Measurements from ENCODE around the gene MIS18BP1.
"Not testable (repeated sequence)": the region's sequence is repeated elsewhere in the genome, so short reads cannot be mapped to it uniquely, and the experiment has no call there.

The MIS18BP1 gene

GRCh38 chr14:45287610-45288009, 34.6 kb upstream of the MIS18BP1 start (continued):
- TF ChIP-seq CSRNP3 (CRISPR knock-in tag; IDR thresholded peaks at IDR 0.05), result no peak

- TF ChIP-seq CSDC2 (CRISPR knock-in tag; IDR thresholded peaks at IDR 0.05) (no peak), ARNTL (CRISPR knock-in tag; IDR thresholded peaks at IDR 0.05; ENCODE audit: borderline replicate concordance, low read depth) (no peak), CREB5 (CRISPR knock-in tag; IDR thresholded peaks at IDR 0.05; ENCODE audit: low read depth) (no peak), ZC3H10 (CRISPR knock-in tag; IDR thresholded peaks at IDR 0.05) (no peak), CSRNP3 (CRISPR knock-in tag; IDR thresholded peaks at IDR 0.05) (no peak), ISL1 (CRISPR knock-in tag; IDR thresholded peaks at IDR 0.05) (no peak), TOX (CRISPR knock-in tag; IDR thresholded peaks at IDR 0.05; ENCODE audit: borderline replicate concordance) (no peak), ZNF70 (CRISPR knock-in tag; IDR thresholded peaks at IDR 0.05) (no peak), SNAI2 (CRISPR knock-in tag; IDR thresholded peaks at IDR 0.05) (no peak), TSHZ2 (CRISPR knock-in tag; IDR thresholded peaks at IDR 0.05) (no peak)
- no peak for ATAC-seq
Observed at GRCh38 chr14:45284802-45285201, 31.8 kb upstream of the MIS18BP1 start.

- not testable (repeated sequence) for ATAC-seq
Observed at GRCh38 chr14:45281731-45282400, 28.9 kb upstream of the MIS18BP1 start.

- no peak for TF ChIP-seq ISL1 (CRISPR knock-in tag; IDR thresholded peaks at IDR 0.05)
- no peak for ATAC-seq
Observed at GRCh38 chr14:45271858-45272537, 19.0 kb upstream of the MIS18BP1 start.

GRCh38 chr14:45270031-45270430, 17.0 kb upstream of the MIS18BP1 start:
- TF ChIP-seq PATZ1 (CRISPR knock-in tag; IDR thresholded peaks at IDR 0.05; ENCODE audit: borderline replicate concordance) (no peak), CREB5 (CRISPR knock-in tag; IDR thresholded peaks at IDR 0.05; ENCODE audit: low read depth) (no peak), ZNF565 (CRISPR knock-in tag; conservative IDR thresholded peaks at IDR 0.05; ENCODE audit: low read depth) (no peak), ZC3H10 (CRISPR knock-in tag; IDR thresholded peaks at IDR 0.05) (no peak)
- no peak for ATAC-seq

All from SK-N-SH treated with all-trans-retinoic acid at 6 μM for 48 hours (cell line).